H1 (cell line): Measurements from ENCODE around the gene NDUFAF8. TPM values are rescaled to one million over a fixed set of nuclear protein-coding genes. Genes with fewer than 3 reads are reported as not detected.

Experiments used
- CTCF ChIA-PET: fragments of 300-600 bp; sonication (Branson Sonifier 250); formaldehyde crosslinking; loops from one replicate; lab custom pipeline; 2021; ENCODE audit not compliant: partially characterized antibody; lab: Charles Lee
- POLR2A ChIA-PET: fragments of 300-600 bp; sonication (Branson Sonifier 250); formaldehyde crosslinking; loops from one replicate; lab custom pipeline; 2021; ENCODE audit warnings: inconsistent platforms; ENCODE audit not compliant: partially characterized antibody; lab: Charles Lee
- DNase-seq, 2 experiments: peaks; one replicate each; pipeline versions ENCODE4 v3.0.0 to v3.0.0-alpha.2; 2010 to 2022; ENCODE audit warnings: low spot score in 2 of 2, low read depth in 1 of 2, mixed read lengths in 1 of 2
- FAIRE-seq: peaks from 2 replicates; lab custom pipeline; 2011; peaks lifted over from hg19 to GRCh38; lab: Jason Lieb, UNC
- H2AFZ ChIP-seq: 2 replicates; pipeline ENCODE4 v1.8.1; 2012; ENCODE audit warnings: low read length, inconsistent platforms
- H2AK5ac ChIP-seq: 2 replicates; pipeline ENCODE4 v1.6.1; 2013; ENCODE audit warnings: low read depth, low read length
- H2BK120ac ChIP-seq: replicated peaks from 2 replicates; pipeline ENCODE3; 2013; ENCODE audit warnings: low read depth, low read length, inconsistent platforms
- H2BK12ac ChIP-seq: 2 replicates; pipeline ENCODE4 v1.6.1; 2013; ENCODE audit warnings: low read depth, low read length
- H2BK15ac ChIP-seq: 2 replicates; pipeline ENCODE4 v1.6.1; 2013; ENCODE audit warnings: low read length
- H2BK20ac ChIP-seq: 2 replicates; pipeline ENCODE4 v1.6.1; 2013; ENCODE audit warnings: low read length
- H2BK5ac ChIP-seq: 2 replicates; pipeline ENCODE4 v1.6.1; 2013; ENCODE audit warnings: low read depth, low read length
- H3K14ac ChIP-seq: 2 replicates; pipeline ENCODE4 v1.6.1; 2013; ENCODE audit warnings: inconsistent platforms; ENCODE audit not compliant: insufficient read length
- H3K18ac ChIP-seq: 2 replicates; pipeline ENCODE4 v1.6.1; 2013; ENCODE audit warnings: low read length; ENCODE audit errors: extremely low read depth
- H3K23ac ChIP-seq: 2 replicates; pipeline ENCODE4 v1.6.1; 2013; ENCODE audit warnings: inconsistent platforms; ENCODE audit not compliant: insufficient read length
- H3K23me2 ChIP-seq: 2 replicates; pipeline ENCODE4 v1.6.1; 2013; ENCODE audit warnings: low read depth, low read length
- H3K27ac ChIP-seq: 2 replicates; pipeline ENCODE4 v1.6.1; 2011; ENCODE audit warnings: low read depth, low read length, inconsistent platforms
- H3K27me3 ChIP-seq, 4 experiments: replicated peaks in 1 of 4; 1 replicate in 1 of 4; 2 replicates in 3 of 4; pipeline versions ENCODE4 v1.6.1 to v1.8.1; 2011 to 2013; ENCODE audit warnings: low read length in 3 of 4, mild to moderate bottlenecking in 3 of 4, inconsistent platforms in 2 of 4, mixed read lengths in 2 of 4, moderate library complexity in 1 of 4; ENCODE audit not compliant: control insufficient read depth in 3 of 4, insufficient read depth in 3 of 4; ENCODE audit errors: extremely low read depth in 1 of 4
- H3K36me3 ChIP-seq, 4 experiments: 2 replicates each; pipeline versions ENCODE4 v1.6.1 to v1.8.1; 2011 to 2013; ENCODE audit warnings: mild to moderate bottlenecking in 4 of 4, low read length in 3 of 4, moderate library complexity in 2 of 4, control low read depth in 1 of 4, inconsistent platforms in 1 of 4; ENCODE audit not compliant: insufficient read depth in 4 of 4, control insufficient read depth in 2 of 4
- H3K4ac ChIP-seq: replicated peaks from 2 replicates; pipeline ENCODE3; 2013; ENCODE audit warnings: low read length, low read depth, mixed read lengths, inconsistent platforms; ENCODE audit not compliant: insufficient read length
- H3K4me1 ChIP-seq, 4 experiments: replicated peaks in 1 of 4; 1 replicate in 1 of 4; 2 replicates in 3 of 4; pipeline versions ENCODE4 v1.6.1 to v1.8.1; 2011 to 2013; ENCODE audit warnings: low read length in 3 of 4, inconsistent platforms in 2 of 4, mixed read lengths in 1 of 4; ENCODE audit not compliant: insufficient read depth in 4 of 4, control insufficient read depth in 3 of 4
- H3K4me2 ChIP-seq, 2 experiments: 2 replicates each; pipeline versions ENCODE4 v1.6.1 to v1.8.1; 2011 to 2013; ENCODE audit warnings: low read depth in 2 of 2, low read length in 2 of 2, control low read depth in 1 of 2, inconsistent platforms in 1 of 2, mild to moderate bottlenecking in 1 of 2; ENCODE audit not compliant: insufficient read depth in 1 of 2
- H3K4me3 ChIP-seq, 4 experiments: fragments of 200-600, 300-600 bp in 1 of 4; sonication (generic), shearing (Covaris generic), sonication (Bioruptor Twin) in 1 of 4; 2 replicates each; pipeline versions ENCODE4 v1.5.1 to v1.8.1; 2011 to 2016; ENCODE audit warnings: low read length in 4 of 4, low read depth in 3 of 4, control low read depth in 2 of 4, inconsistent platforms in 2 of 4, mild to moderate bottlenecking in 2 of 4, mixed read lengths in 1 of 4, moderate library complexity in 1 of 4; ENCODE audit not compliant: insufficient read depth in 2 of 4; ENCODE audit errors: extremely low read depth in 1 of 4
- H3K56ac ChIP-seq: replicated peaks from 2 replicates; pipeline ENCODE3; 2013; ENCODE audit warnings: low read depth, mild to moderate bottlenecking, mixed read lengths, low read length, inconsistent platforms; ENCODE audit not compliant: insufficient read length
- H3K79me1 ChIP-seq: 2 replicates; pipeline ENCODE4 v1.6.1; 2013; ENCODE audit warnings: low read depth, low read length, control low read depth
- H3K79me2 ChIP-seq, 2 experiments: 2 replicates each; pipeline versions ENCODE4 v1.6.1 to v1.8.1; 2012 to 2013; ENCODE audit warnings: low read length in 2 of 2, mild to moderate bottlenecking in 2 of 2, inconsistent platforms in 1 of 2; ENCODE audit not compliant: insufficient read depth in 2 of 2, control insufficient read depth in 1 of 2
- H3K9ac ChIP-seq, 4 experiments: replicated peaks in 1 of 4; 1 replicate in 1 of 4; 2 replicates in 3 of 4; pipeline versions ENCODE4 v1.6.1 to v1.8.1; 2011 to 2013; ENCODE audit warnings: low read depth in 3 of 4, low read length in 3 of 4, control low read depth in 2 of 4, mild to moderate bottlenecking in 2 of 4, moderate library complexity in 2 of 4, inconsistent platforms in 1 of 4; ENCODE audit errors: extremely low read depth in 1 of 4
- H3K9me3 ChIP-seq, 2 experiments: 2 replicates each; pipeline versions ENCODE4 v1.6.1 to v1.8.1; 2012 to 2013; ENCODE audit warnings: mild to moderate bottlenecking in 2 of 2, moderate library complexity in 2 of 2, control low read depth in 1 of 2, inconsistent platforms in 1 of 2, low read depth in 1 of 2, low read length in 1 of 2, mixed read lengths in 1 of 2; ENCODE audit not compliant: insufficient read depth in 2 of 2
- H4K20me1 ChIP-seq, 2 experiments: replicated peaks in 1 of 2; 2 replicates each; pipeline versions ENCODE3 to v1.8.1; 2011 to 2013; ENCODE audit warnings: inconsistent platforms in 2 of 2, low read length in 2 of 2, mild to moderate bottlenecking in 1 of 2; ENCODE audit not compliant: insufficient read depth in 2 of 2, control insufficient read depth in 1 of 2
- H4K5ac ChIP-seq: 2 replicates; pipeline ENCODE4 v1.6.1; 2013; ENCODE audit warnings: low read length, low read depth, mixed read lengths, inconsistent platforms; ENCODE audit not compliant: insufficient read length
- H4K8ac ChIP-seq: 2 replicates; pipeline ENCODE4 v1.8.0; 2013; ENCODE audit warnings: mild to moderate bottlenecking, moderate library complexity, low read length, inconsistent platforms; ENCODE audit not compliant: insufficient read depth; ENCODE audit errors: extremely low read depth
- H4K91ac ChIP-seq: replicated peaks from 2 replicates; pipeline ENCODE3; 2013; ENCODE audit warnings: low read length, mixed read lengths, inconsistent platforms; ENCODE audit not compliant: insufficient read length
- BRCA1 ChIP-seq: IDR thresholded peaks from 2 replicates; pipeline ENCODE4 v1.6.1; 2012; ENCODE audit warnings: low read depth, low read length, improper control_type of control experiment
- CEBPB ChIP-seq: IDR thresholded peaks from 2 replicates; pipeline ENCODE4 v1.6.1; 2012; ENCODE audit warnings: low read depth, low read length
- HDAC2 ChIP-seq, 2 experiments: fragments of 300-600 bp in 1 of 2; sonication (generic) in 1 of 2; IDR thresholded peaks; 2 replicates each; pipeline ENCODE4 v1.6.1; 2011 to 2012; ENCODE audit warnings: low read depth in 2 of 2, low read length in 2 of 2, mild to moderate bottlenecking in 2 of 2, moderate library complexity in 2 of 2, borderline replicate concordance in 1 of 2, inconsistent platforms in 1 of 2
- KDM4A ChIP-seq: IDR thresholded peaks from one replicate; pipeline ENCODE4 v1.7.1; 2012; ENCODE audit warnings: low read depth, mild to moderate bottlenecking, moderate library complexity, low read length, inconsistent platforms; ENCODE audit not compliant: severe bottlenecking
- PHF8 ChIP-seq: fragments of 200-600 bp; sonication (generic); conservative IDR thresholded peaks from 2 replicates; pipeline ENCODE4 v1.7.1; 2012; ENCODE audit warnings: low read depth, mild to moderate bottlenecking, inconsistent platforms, low read length, moderate library complexity
- POLR2AphosphoS5 ChIP-seq: IDR thresholded peaks from 2 replicates; pipeline ENCODE4 v1.6.1; 2011; ENCODE audit warnings: low read depth, low read length
- RFX5 ChIP-seq: IDR thresholded peaks from 2 replicates; pipeline ENCODE4 v1.6.1; 2011; ENCODE audit warnings: low read depth, low read length, improper control_type of control experiment, borderline replicate concordance
- SIRT6 ChIP-seq: IDR thresholded peaks from one replicate; pipeline ENCODE4 v1.7.1; 2012; ENCODE audit warnings: low read length, inconsistent platforms
- TAF1 ChIP-seq: IDR thresholded peaks from 2 replicates; pipeline ENCODE4 v1.6.1; 2011; ENCODE audit warnings: mild to moderate bottlenecking, low read depth, low read length
- TBP ChIP-seq: IDR thresholded peaks from 2 replicates; pipeline ENCODE4 v1.6.1; 2011; ENCODE audit warnings: low read depth, low read length, improper control_type of control experiment
- TEAD4 ChIP-seq: IDR thresholded peaks from 2 replicates; pipeline ENCODE4 v1.6.1; 2012; ENCODE audit warnings: low read depth, low read length, inconsistent platforms, mixed read lengths
- ZNF274 ChIP-seq: IDR thresholded peaks from 2 replicates; pipeline ENCODE4 v1.7.0; 2012; ENCODE audit warnings: low read length, borderline replicate concordance; ENCODE audit errors: extremely low read depth
- WGBS, 2 experiments: shearing (Covaris generic) in 1 of 2; methylation state at CpG; one replicate each; pipeline versions ENCODE4 v1.1.6 to v1.1.7; 2013 to 2015; ENCODE audit warnings: low lambda C conversion rate in 2 of 2, mixed read lengths in 2 of 2, inconsistent platforms in 1 of 2, low coverage in 1 of 2, missing lambda C conversion rate in 1 of 2; ENCODE audit not compliant: insufficient replicate concordance in 2 of 2, insufficient coverage in 1 of 2, insufficient read length in 1 of 2; ENCODE audit errors: extremely low coverage in 1 of 2, missing lambda C conversion rate in 1 of 2; 5-methylcytosine and 5-hydroxymethylcytosine counted together
- polyA plus RNA-seq, 7 experiments: library from polyadenylated mRNA; depleted of rRNA in 3 of 7; stranded (reverse) in 5 of 7; unstranded in 2 of 7; fragments of >200 nt in 5 of 7; fragments of 200-250 nt in 2 of 7; gene quantifications; 1 replicate in 5 of 7; 2 replicates in 1 of 7; 4 replicates in 1 of 7; pipeline versions ENCODE4 v1.2.1 to v1.2.3, GENCODE V29; 2011 to 2013; ENCODE audit warnings: missing spikeins in 2 of 7, mixed read lengths in 2 of 7
- total RNA-seq: library from RNA; stranded (reverse); fragmentation: NEBNext Ultra II Directional; extraction: Animal tissue kit (Norgen Biotek cat#: 25700); gene quantifications from 2 replicates; pipeline ENCODE4 v1.2.1, GENCODE V29; 2021

Gene NDUFAF8
- total and polyA plus RNA-seq, 2 of the 8 experiments (the other 6 are each of a cell fraction or from before 2014, with no cell fraction given): 48.9 to 91.1 TPM

- no peak for FAIRE-seq
- Histone ChIP-seq H3K36me3 (peaks cover 2 to 16% (median 6%) of the 10 kb centered on the region in 4 experiments; a peak in 4 of 8 replicates), H3K9me3 (no peaks in the 10 kb centered on the region), H2AK5ac (no peak overlapping the region), H2BK120ac (no peak overlapping the region), H3K9ac (no peak overlapping the region), H2BK15ac (no peak overlapping the region), H2BK20ac (no peak overlapping the region), H3K18ac (no peak overlapping the region), H3K14ac (no peak overlapping the region), H3K23ac (no peak overlapping the region), H3K4me1 (peaks cover 0 to 4% (median 0%) of the 10 kb centered on the region in 4 experiments; a peak in 1 of 7 replicates), H4K91ac (no peak overlapping the region), H2BK12ac (no peak overlapping the region), H3K23me2 (no peaks in the 10 kb centered on the region), H3K27me3 (no peaks in the 10 kb centered on the region), H3K4me3 (no peak overlapping the region), H3K79me2 (no peaks in the 10 kb centered on the region), H4K8ac (peak overlapping the region; percentile 79), H3K56ac (no peak overlapping the region), H4K5ac (no peak overlapping the region), H3K27ac (no peak overlapping the region), H3K79me1 (peaks cover 3% of the 10 kb centered on the region), H2BK5ac (no peak overlapping the region), H4K20me1 (peaks cover 13 to 14% of the 10 kb centered on the region in 2 experiments), H3K4ac (no peak overlapping the region), H2AFZ (no peak overlapping the region), H3K4me2 (no peak overlapping the region)
- no peak for DNase-seq
- CTCF ChIA-PET: interaction anchor here (0.6 to 3.5 kb wide), 9 partner anchors 12 to 35 kb away, joined by 3 to 15 read pairs (median 4); no protein-coding TSS in a partner anchor
- POLR2A ChIA-PET: interaction anchor here (0.7 to 1.7 kb wide), 3 partner anchors 18 to 235 kb away, joined by 3 to 4 read pairs (median 3); partner anchors contain the start of gene ACTG1
- WGBS, 2 experiments: 89% methylated on average over 19 of the region's 20 CpGs; no CpG with 5 or more reads in 1 of the 2 experiments
- TF ChIP-seq PHF8 (no peak), RFX5 (no peak), TBP (no peak), KDM4A (no peak), CEBPB (no peak), SIRT6 (no peak), ZNF274 (no peak), POLR2AphosphoS5 (no peak), TEAD4 (no peak), TAF1 (no peak), BRCA1 (no peak), HDAC2 (IDR thresholded peaks at IDR 0.05; ENCODE audit: borderline replicate concordance in 1 of 2, low read depth in 2 of 2, low read length in 2 of 2) (no peak)
Measured at GRCh38 chr17:81277946-81278693, 39.0 kb downstream of the NDUFAF8 start.
